K562 (cell line): ENCODE data around the gene CTIF. TPM values are rescaled to one million over a fixed set of nuclear protein-coding genes. Genes with fewer than 3 reads are reported as not detected.

Experiments
- ATAC-seq: fragments of 200-7000 bp; cut with Tn5 transposase; 3 replicates; pipeline ENCODE4 v1.9.1; 2020; ENCODE audit warnings: moderate library complexity
- BruUV-seq: library from RNA; stranded (reverse); fragments of 400-500 nt; replicated peaks from 2 replicates; lab custom pipeline; 2021; lab: Mats Ljungman, UMichigan
- CTCF ChIA-PET: fragments of 300-600 bp; formaldehyde crosslinking; extraction: SDS; loops from one replicate; lab custom pipeline; 2021; ENCODE audit warnings: low intra/inter-chr PET ratio; lab: Yijun Ruan, JAX
- POLR2A ChIA-PET: fragments of 300-600, 350-650 bp; sonication (Branson Sonifier 250); formaldehyde crosslinking; extraction: SDS; loops from one replicate; lab custom pipeline; 2021; ENCODE audit warnings: antibody characterized with exemption, inconsistent platforms; lab: Yijun Ruan, JAX
- DNase-seq, 4 experiments: peaks; one replicate each; pipeline versions ENCODE4 v3.0.0 to v3.0.0-alpha.2; 2011 to 2018; ENCODE audit warnings: low spot score in 3 of 4, mixed read lengths in 3 of 4; ENCODE audit errors: extremely low read depth in 1 of 4
- FAIRE-seq: peaks from 2 replicates; lab custom pipeline; 2011; peaks lifted over from hg19 to GRCh38; lab: Jason Lieb, UNC
- H2AFZ ChIP-seq: 2 replicates; pipeline ENCODE4 v1.6.0; 2011; ENCODE audit warnings: low read depth, low read length, control low read depth, inconsistent platforms
- H3K27ac ChIP-seq: fragments of 200-600 bp; 3 replicates; pipeline ENCODE4 v1.8.0; 2011; ENCODE audit warnings: low read depth, mild to moderate bottlenecking, control low read depth, inconsistent platforms, low read length, moderate library complexity, mixed read lengths; ENCODE audit errors: extremely low read depth
- H3K27me3 ChIP-seq, 2 experiments: fragments of 300-600 bp in 1 of 2; 2 replicates in 1 of 2; 3 replicates in 1 of 2; pipeline versions ENCODE4 v1.6.0 to v1.8.0; 2011; ENCODE audit warnings: inconsistent platforms in 2 of 2, low read length in 2 of 2, mild to moderate bottlenecking in 1 of 2, mixed read lengths in 1 of 2, moderate library complexity in 1 of 2; ENCODE audit not compliant: control insufficient read depth in 2 of 2, insufficient read depth in 2 of 2
- H3K36me3 ChIP-seq: fragments of 300-600 bp; 3 replicates; pipeline ENCODE4 v1.8.0; 2011; ENCODE audit warnings: mild to moderate bottlenecking, low read length, inconsistent platforms; ENCODE audit not compliant: control insufficient read depth, insufficient read depth
- H3K4me1 ChIP-seq, 2 experiments: fragments of 200-600 bp in 1 of 2; replicated peaks in 1 of 2; 2 replicates in 1 of 2; 3 replicates in 1 of 2; pipeline versions ENCODE4 v1.5.1 to v1.8.0; 2011; ENCODE audit warnings: inconsistent platforms in 2 of 2, low read length in 2 of 2, mild to moderate bottlenecking in 1 of 2, mixed read lengths in 1 of 2, moderate library complexity in 1 of 2; ENCODE audit not compliant: control insufficient read depth in 2 of 2, insufficient read depth in 2 of 2
- H3K4me2 ChIP-seq: 2 replicates; pipeline ENCODE4 v1.6.1; 2011; ENCODE audit warnings: low read length, control low read depth, inconsistent platforms, mixed read lengths; ENCODE audit not compliant: insufficient read depth
- H3K4me3 ChIP-seq: fragments of 200-600 bp; sonication (generic), shearing (Covaris generic); 2 replicates; pipeline ENCODE4 v1.5.1; 2016; ENCODE audit warnings: control low read depth, inconsistent platforms
- H3K79me2 ChIP-seq: fragments of 200-600 bp; 3 replicates; pipeline ENCODE4 v1.8.0; 2011; ENCODE audit warnings: low read length, inconsistent platforms; ENCODE audit not compliant: control insufficient read depth, insufficient read depth
- H3K9ac ChIP-seq, 2 experiments: 2 replicates each; pipeline versions ENCODE4 v1.6.0 to v1.6.1; 2011; ENCODE audit warnings: low read depth in 2 of 2, low read length in 2 of 2, control low read depth in 1 of 2, inconsistent platforms in 1 of 2, mild to moderate bottlenecking in 1 of 2, mixed read lengths in 1 of 2; ENCODE audit not compliant: insufficient read depth in 1 of 2
- H3K9me1 ChIP-seq: one replicate; pipeline ENCODE4 v1.6.0; 2011; ENCODE audit warnings: inconsistent platforms, mild to moderate bottlenecking, low read length, moderate library complexity; ENCODE audit not compliant: control insufficient read depth, insufficient read depth
- H3K9me3 ChIP-seq: replicated peaks from 2 replicates; pipeline ENCODE4 v1.5.1; 2011; ENCODE audit warnings: low read depth, low read length, inconsistent platforms; ENCODE audit not compliant: control insufficient read depth, insufficient read depth
- H4K20me1 ChIP-seq: replicated peaks from 2 replicates; pipeline ENCODE4 v1.6.1; 2011; ENCODE audit warnings: low read length, inconsistent platforms, mixed read lengths; ENCODE audit not compliant: control insufficient read depth, insufficient read depth
- ATF1 ChIP-seq, 2 experiments: fragments of 450-650 bp in 1 of 2; IDR thresholded peaks; 2 replicates each; pipeline ENCODE4 v1.6.1; 2016; ENCODE audit warnings: missing compliant biosample characterization in 1 of 2, missing genetic modification characterization in 1 of 2
- BACH1 ChIP-seq: fragments of 200-800 bp; sonication (Bioruptor generic); IDR thresholded peaks from 2 replicates; pipeline ENCODE4 v1.6.1; 2016; ENCODE audit warnings: missing genetic modification characterization, missing compliant biosample characterization
- CBFA2T3 ChIP-seq: fragments of 450-650 bp; IDR thresholded peaks from 2 replicates; pipeline ENCODE4 v1.6.1; 2017
- CC2D1A ChIP-seq: fragments of 450-650 bp; IDR thresholded peaks from 2 replicates; pipeline ENCODE4 v1.6.1; 2017; ENCODE audit warnings: mild to moderate bottlenecking
- GABPB1 ChIP-seq: sonication (generic); formaldehyde crosslinking; IDR thresholded peaks from 2 replicates; pipeline ENCODE4 v1.8.0; 2022; ENCODE audit warnings: mild to moderate bottlenecking, missing genetic modification reagents
- HDAC1 ChIP-seq, 2 experiments: fragments of 450-650 bp; IDR thresholded peaks; 2 replicates each; pipeline ENCODE4 v1.6.1; 2016 to 2017; ENCODE audit warnings: inconsistent platforms in 1 of 2, mild to moderate bottlenecking in 1 of 2, moderate library complexity in 1 of 2
- KDM5B ChIP-seq: fragments of 200-600 bp; sonication (generic); IDR thresholded peaks from 2 replicates; pipeline ENCODE4 v1.6.1; 2012; ENCODE audit warnings: low read depth, mild to moderate bottlenecking, moderate library complexity, low read length, control low read depth, inconsistent platforms; ENCODE audit not compliant: insufficient replicate concordance
- PHF21A ChIP-seq: fragments of 450-650 bp; IDR thresholded peaks from 2 replicates; pipeline ENCODE4 v1.6.1; 2017; ENCODE audit warnings: low read depth, borderline replicate concordance
- PRPF4 ChIP-seq: fragments of 200-400 bp; formaldehyde crosslinking; IDR thresholded peaks from one replicate; pipeline ENCODE4 v1.6.1; 2017; ENCODE audit warnings: low read length, low read depth, mild to moderate bottlenecking; ENCODE audit not compliant: insufficient read depth, poor library complexity, severe bottlenecking
- RCOR1 ChIP-seq, 2 experiments: IDR thresholded peaks; 2 replicates each; pipeline ENCODE4 v1.6.1; 2012; ENCODE audit warnings: low read depth in 2 of 2, low read length in 2 of 2, borderline replicate concordance in 1 of 2, improper control_type of control experiment in 1 of 2
- SRF ChIP-seq, 2 experiments: fragments of 250-450, 450-650 bp in 1 of 2; sonication (Bioruptor Pico) in 1 of 2; sonication (generic) in 1 of 2; formaldehyde crosslinking; IDR thresholded peaks; 2 replicates each; pipeline versions ENCODE4 v1.5.0 to v1.5.1; 2020 to 2022; ENCODE audit warnings: mild to moderate bottlenecking in 1 of 2, missing genetic modification reagents in 1 of 2
- TAF15 ChIP-seq: fragments of 200-400 bp; formaldehyde crosslinking; IDR thresholded peaks from 2 replicates; pipeline ENCODE4 v1.6.1; 2017; ENCODE audit warnings: mild to moderate bottlenecking, low read depth, low read length, moderate library complexity
- ZBTB1 ChIP-seq: sonication (generic); formaldehyde crosslinking; IDR thresholded peaks from 2 replicates; pipeline ENCODE4 v1.8.1; 2023; ENCODE audit warnings: missing genetic modification reagents, low read depth, mild to moderate bottlenecking, borderline replicate concordance
- ZNF57 ChIP-seq: fragments of 450-650 bp; formaldehyde crosslinking; IDR thresholded peaks from 2 replicates; pipeline ENCODE4 v1.4.0; 2020; ENCODE audit warnings: mild to moderate bottlenecking, moderate library complexity
- ZNF75A ChIP-seq: fragments of 450-650 bp; formaldehyde crosslinking; IDR thresholded peaks from 2 replicates; pipeline ENCODE4 v1.4.0; 2020; ENCODE audit warnings: mild to moderate bottlenecking
- WGBS: fragments of 100-300 bp; shearing (Covaris generic); methylation state at CpG from one replicate; pipeline ENCODE4 v1.1.6; 2016; ENCODE audit warnings: low coverage, mixed read lengths; ENCODE audit not compliant: insufficient coverage; ENCODE audit errors: missing lambda C conversion rate; 5-methylcytosine and 5-hydroxymethylcytosine counted together
- in situ Hi-C: fragments of 300-500 bp; cut with MboI; formaldehyde crosslinking; loops from 4 replicates; pipeline ENCODE4 v1.15.0; 2018; ENCODE audit warnings: inconsistent platforms, mixed read lengths
- intact Hi-C: fragments of 100-400 bp; cut with micrococcal nuclease; formaldehyde crosslinking; loops from 2 replicates; pipeline ENCODE4 v1.14.2; 2022
- polyA plus RNA-seq, 8 experiments: library from polyadenylated mRNA; depleted of rRNA in 4 of 8; stranded (reverse) in 5 of 8; unstranded in 3 of 8; fragments of >200 nt; fragmentation: Nextera tagmentation in 2 of 8; fragmentation: Illumina TruSeq in 1 of 8; extraction: Ambion mirVana in 2 of 8; extraction: Trizol in 1 of 8; gene quantifications; 2 replicates each; pipeline versions ENCODE4 v1.2.1 to v1.2.3, GENCODE V29; 2011 to 2014; ENCODE audit warnings: inconsistent platforms in 1 of 8, missing spikeins in 1 of 8
- total RNA-seq, 7 experiments: library from RNA; depleted of rRNA in 6 of 7; stranded (reverse); fragments of >200 nt in 6 of 7; fragmentation: Illumina TruSeq in 2 of 7; extraction: Trizol in 2 of 7; gene quantifications; 2 replicates each; pipeline versions ENCODE4 v1.2.1 to v1.2.3, GENCODE V29; 2011 to 2021; ENCODE audit warnings: low replicate concordance in 1 of 7
- TF ChIP-seq, protein P1 (sequence below): fragments of 450-650 bp; IDR thresholded peaks from 2 replicates; pipeline ENCODE4 v1.6.1; 2014; ENCODE audit warnings: low read depth, mild to moderate bottlenecking, moderate library complexity, borderline replicate concordance

Gene CTIF
- total and polyA plus RNA-seq, 9 of the 15 experiments (the other 6 are each of a cell fraction or from before 2014, with no cell fraction given), result 0.17 to 11.5 (median 2.2) TPM

DNA sequence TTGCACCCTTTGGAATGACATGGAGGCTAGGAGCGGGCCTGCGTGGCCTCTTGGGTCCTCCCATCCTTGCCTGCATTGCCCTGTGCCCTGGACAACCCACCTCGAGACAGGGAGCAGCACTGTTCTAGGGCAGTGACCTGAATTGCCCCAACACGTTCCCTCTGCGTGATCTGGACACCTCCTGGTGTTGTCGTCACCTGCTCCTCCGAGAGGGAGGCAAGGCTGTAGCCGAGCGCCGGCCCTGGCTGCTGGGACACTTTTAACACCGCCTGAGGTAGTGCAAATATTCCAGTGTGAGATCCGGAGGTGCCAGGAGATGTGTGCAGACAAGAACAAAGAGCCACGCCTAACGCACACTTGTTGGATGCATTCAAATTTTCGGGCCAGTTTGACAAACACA, 280.4 kb downstream of the CTIF start:
- BruUV-seq, result no TSS peak
- no peaks in the 10 kb centered on the region for H3K36me3 ChIP-seq
- no peak for ATAC-seq
- no peak overlapping the region for H3K4me3 ChIP-seq
- no peaks in the 10 kb centered on the region for H3K27me3 ChIP-seq
- H3K4me1 ChIP-seq, result peaks cover 6 to 7% of the 10 kb centered on the region in 2 experiments; a peak in 4 of 5 replicates
- H3K9me1 ChIP-seq, result no peaks in the 10 kb centered on the region
- DNase-seq, result no peak
- no peak overlapping the region for H2AFZ ChIP-seq
- POLR2A ChIA-PET, result interaction anchor here (0.7 to 1.2 kb wide), 2 partner anchors 9 to 661 kb away, joined by 3 read pairs; no protein-coding TSS in a partner anchor
- H3K27ac ChIP-seq, result no peak overlapping the region
- CTCF ChIA-PET, result no interaction called here
- TF ChIP-seq RCOR1 (IDR thresholded peaks at IDR 0.05; ENCODE audit: borderline replicate concordance in 1 of 2, low read depth in 2 of 2, low read length in 2 of 2), result no peak
- TF ChIP-seq, protein P1, sequence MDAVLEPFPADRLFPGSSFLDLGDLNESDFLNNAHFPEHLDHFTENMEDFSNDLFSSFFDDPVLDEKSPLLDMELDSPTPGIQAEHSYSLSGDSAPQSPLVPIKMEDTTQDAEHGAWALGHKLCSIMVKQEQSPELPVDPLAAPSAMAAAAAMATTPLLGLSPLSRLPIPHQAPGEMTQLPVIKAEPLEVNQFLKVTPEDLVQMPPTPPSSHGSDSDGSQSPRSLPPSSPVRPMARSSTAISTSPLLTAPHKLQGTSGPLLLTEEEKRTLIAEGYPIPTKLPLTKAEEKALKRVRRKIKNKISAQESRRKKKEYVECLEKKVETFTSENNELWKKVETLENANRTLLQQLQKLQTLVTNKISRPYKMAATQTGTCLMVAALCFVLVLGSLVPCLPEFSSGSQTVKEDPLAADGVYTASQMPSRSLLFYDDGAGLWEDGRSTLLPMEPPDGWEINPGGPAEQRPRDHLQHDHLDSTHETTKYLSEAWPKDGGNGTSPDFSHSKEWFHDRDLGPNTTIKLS, result no peak
- TF ChIP-seq PRPF4, result no peak
- TF ChIP-seq TAF15, result no peak
- no peak for TF ChIP-seq KDM5B
- TF ChIP-seq PHF21A, result no peak
- TF ChIP-seq SRF (CRISPR knock-in tag; IDR thresholded peaks at IDR 0.05), result no peak
- TF ChIP-seq ZBTB1 (CRISPR knock-in tag), result no peak
- TF ChIP-seq BACH1 (tag), result no peak
- TF ChIP-seq CC2D1A, result no peak
- no peak for TF ChIP-seq CBFA2T3
- TF ChIP-seq ZNF57 (CRISPR knock-in tag), result no peak
- TF ChIP-seq HDAC1 (IDR thresholded peaks at IDR 0.05), result no peak
- TF ChIP-seq ATF1 (CRISPR knock-in tag; IDR thresholded peaks at IDR 0.05), result no peak
- no peak for TF ChIP-seq ATF1 (tag; IDR thresholded peaks at IDR 0.05)
- no peak for TF ChIP-seq ZNF75A (CRISPR knock-in tag)
- no peak for TF ChIP-seq GABPB1 (CRISPR knock-in tag)
- H3K4me2 ChIP-seq, result no peak overlapping the region
- no peaks in the 10 kb centered on the region for H4K20me1 ChIP-seq
- no peaks in the 10 kb centered on the region for H3K9me3 ChIP-seq
- in situ Hi-C loops (no loop called here), intact Hi-C loops (no loop called here)
- H3K9ac ChIP-seq, result peak overlapping the region in 1 of 2 experiments; percentile 26; a peak in 1 of 4 replicates
- no peak for FAIRE-seq
- no peaks in the 10 kb centered on the region for H3K79me2 ChIP-seq
- WGBS, result 55% methylated on average over 15 of the region's 15 CpGs
